Neural cell (in vitro differentiated cells): ENCODE measurements around the gene SYK. TPM values are rescaled to one million over a fixed set of nuclear protein-coding genes. Genes with fewer than 3 reads are reported as not detected.
A peak's percentile ranks its signal among the peaks of the same experiment; 100 is the strongest.

Experiments
- H2AFZ ChIP-seq: fragments of 200-600, 300-800 bp; sonication (generic), shearing (Covaris generic); 2 replicates; pipeline ENCODE4 v1.6.0; 2014; ENCODE audit warnings: low read depth, mild to moderate bottlenecking, antibody characterized with exemption, low read length, moderate library complexity
- H3F3A ChIP-seq: fragments of 200-600 bp; shearing (Covaris generic); 2 replicates; pipeline ENCODE4 v1.6.1; 2016; ENCODE audit warnings: mild to moderate bottlenecking, moderate library complexity, mixed read lengths, antibody characterized with exemption, low read length; ENCODE audit not compliant: insufficient read depth, poor library complexity, severe bottlenecking
- H3K27ac ChIP-seq: fragments of 200-600, 300-800 bp; sonication (generic), shearing (Covaris generic); 2 replicates; pipeline ENCODE4 v1.5.1; 2014; ENCODE audit warnings: mild to moderate bottlenecking, low read length, moderate library complexity
- H3K27me3 ChIP-seq: fragments of 300-800, 200-600 bp; sonication (generic), shearing (Covaris generic); 2 replicates; pipeline ENCODE4 v1.6.0; 2014; ENCODE audit warnings: mild to moderate bottlenecking, low read depth, low read length, moderate library complexity; ENCODE audit not compliant: insufficient read depth
- H3K36me3 ChIP-seq: fragments of 300-800, 200-600 bp; sonication (generic), shearing (Covaris generic); 2 replicates; pipeline ENCODE4 v1.5.1; 2014; ENCODE audit warnings: mild to moderate bottlenecking, antibody characterized with exemption, low read length, moderate library complexity; ENCODE audit not compliant: insufficient read depth
- H3K4me2 ChIP-seq: fragments of 300-800, 200-600 bp; sonication (generic), shearing (Covaris generic); 2 replicates; pipeline ENCODE4 v1.6.0; 2014; ENCODE audit warnings: mild to moderate bottlenecking, low read length
- H3K4me3 ChIP-seq: fragments of 300-800, 200-600 bp; sonication (generic), shearing (Covaris generic); 2 replicates; pipeline ENCODE4 v1.5.1; 2014; ENCODE audit warnings: mild to moderate bottlenecking, low read length, moderate library complexity
- H3K79me2 ChIP-seq: fragments of 200-600 bp; shearing (Covaris generic); replicated peaks from 2 replicates; pipeline ENCODE4 v1.6.0; 2014; ENCODE audit warnings: mild to moderate bottlenecking, low read length, moderate library complexity; ENCODE audit not compliant: insufficient read depth
- H3K9ac ChIP-seq: fragments of 300-800, 200-600 bp; sonication (generic), shearing (Covaris generic); 2 replicates; pipeline ENCODE4 v1.6.1; 2016; ENCODE audit warnings: mild to moderate bottlenecking, low read length, mixed read lengths
- H3K9me2 ChIP-seq: fragments of 200-600 bp; shearing (Covaris generic); 2 replicates; pipeline ENCODE4 v1.6.1; 2016; ENCODE audit warnings: mild to moderate bottlenecking, low read length, mixed read lengths; ENCODE audit not compliant: insufficient read depth
- H3K9me3 ChIP-seq: fragments of 200-600, 300-800 bp; sonication (generic), shearing (Covaris generic); 2 replicates; pipeline ENCODE4 v1.6.1; 2016; ENCODE audit warnings: mild to moderate bottlenecking, mixed run types, low read length, moderate library complexity, mixed read lengths
- H4K20me1 ChIP-seq: fragments of 200-600 bp; shearing (Covaris generic); 2 replicates; pipeline ENCODE4 v1.6.1; 2016; ENCODE audit warnings: mild to moderate bottlenecking, mixed run types; ENCODE audit not compliant: insufficient read depth
- CTCF ChIP-seq: fragments of 450-650 bp; IDR thresholded peaks from 2 replicates; pipeline ENCODE4 v1.5.1; 2014; ENCODE audit warnings: antibody characterized with exemption, mild to moderate bottlenecking, moderate library complexity; ENCODE audit not compliant: poor library complexity, severe bottlenecking
- EP300 ChIP-seq: fragments of 450-650 bp; conservative IDR thresholded peaks from 2 replicates; pipeline ENCODE4 v1.6.1; 2014; ENCODE audit warnings: antibody characterized with exemption, mild to moderate bottlenecking, moderate library complexity; ENCODE audit not compliant: poor library complexity, severe bottlenecking
- EZH2 ChIP-seq: fragments of 200-600, 300-800 bp; shearing (Covaris generic), sonication (generic); IDR thresholded peaks from 2 replicates; pipeline ENCODE4 v1.6.1; 2014; ENCODE audit warnings: antibody characterized with exemption, low read length, borderline replicate concordance, mild to moderate bottlenecking; ENCODE audit not compliant: insufficient read depth, poor library complexity, severe bottlenecking
- MXI1 ChIP-seq: fragments of 450-650 bp; conservative IDR thresholded peaks from 2 replicates; pipeline ENCODE4 v1.6.1; 2014; ENCODE audit warnings: antibody characterized with exemption, mild to moderate bottlenecking; ENCODE audit not compliant: poor library complexity, severe bottlenecking
- POLR2AphosphoS5 ChIP-seq: IDR thresholded peaks from 2 replicates; pipeline ENCODE4 v1.6.1; 2012
- RAD21 ChIP-seq: fragments of 450-650 bp; conservative IDR thresholded peaks from 2 replicates; pipeline ENCODE4 v1.6.1; 2014; ENCODE audit warnings: antibody characterized with exemption, mild to moderate bottlenecking, moderate library complexity
- REST ChIP-seq: IDR thresholded peaks from 2 replicates; pipeline ENCODE4 v1.6.1; 2012; ENCODE audit warnings: borderline replicate concordance
- SMC3 ChIP-seq: fragments of 450-650 bp; conservative IDR thresholded peaks from 2 replicates; pipeline ENCODE4 v1.6.1; 2014; ENCODE audit warnings: antibody characterized with exemption, mild to moderate bottlenecking, moderate library complexity; ENCODE audit not compliant: poor library complexity
- TAF1 ChIP-seq: IDR thresholded peaks from 2 replicates; pipeline ENCODE4 v1.6.1; 2012; ENCODE audit warnings: low read depth
- polyA plus RNA-seq: library from polyadenylated mRNA; depleted of rRNA; stranded (reverse); fragments of >200 nt; gene quantifications from 2 replicates; pipeline ENCODE4 v1.2.3, GENCODE V29; 2014

The SYK gene
- polyA plus RNA-seq, 1 donor from 2014 or later: not detected

DNA sequence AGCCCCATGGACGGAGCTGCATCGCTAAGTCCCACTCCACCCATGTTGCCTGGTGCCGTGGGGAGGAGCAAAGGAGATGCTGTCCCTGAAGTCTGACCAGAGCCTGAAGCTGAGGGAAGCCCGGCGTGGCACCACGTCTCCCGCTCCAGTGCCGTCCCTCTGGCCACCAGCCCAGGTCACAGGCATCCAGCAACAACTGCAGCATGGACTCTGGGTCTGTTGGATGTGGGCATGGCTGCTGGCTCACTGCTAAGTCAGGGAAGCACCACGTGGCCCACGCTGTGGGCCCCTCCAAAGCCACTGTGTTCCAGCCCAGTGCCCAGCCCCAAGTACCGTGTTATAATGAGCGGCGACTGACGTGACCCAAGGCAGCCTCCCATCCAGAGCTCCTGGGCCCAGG is 112.6 kb downstream of the SYK start:
- Histone ChIP-seq H4K20me1 (no peaks in the 10 kb centered on the region), H3K27me3 (no peaks in the 10 kb centered on the region), H3K9me3 (no peaks in the 10 kb centered on the region), H3K79me2 (no peaks in the 10 kb centered on the region), H3K36me3 (no peaks in the 10 kb centered on the region), H3K4me2 (no peak overlapping the region), H3K27ac (no peak overlapping the region), H2AFZ (no peak overlapping the region), H3F3A (no peaks in the 10 kb centered on the region), H3K4me3 (no peak overlapping the region), H3K9ac (no peak overlapping the region), H3K9me2 (no peaks in the 10 kb centered on the region)
- TF ChIP-seq MXI1 (no peak), EZH2 (no peak), POLR2AphosphoS5 (no peak), CTCF (no peak)

DNA sequence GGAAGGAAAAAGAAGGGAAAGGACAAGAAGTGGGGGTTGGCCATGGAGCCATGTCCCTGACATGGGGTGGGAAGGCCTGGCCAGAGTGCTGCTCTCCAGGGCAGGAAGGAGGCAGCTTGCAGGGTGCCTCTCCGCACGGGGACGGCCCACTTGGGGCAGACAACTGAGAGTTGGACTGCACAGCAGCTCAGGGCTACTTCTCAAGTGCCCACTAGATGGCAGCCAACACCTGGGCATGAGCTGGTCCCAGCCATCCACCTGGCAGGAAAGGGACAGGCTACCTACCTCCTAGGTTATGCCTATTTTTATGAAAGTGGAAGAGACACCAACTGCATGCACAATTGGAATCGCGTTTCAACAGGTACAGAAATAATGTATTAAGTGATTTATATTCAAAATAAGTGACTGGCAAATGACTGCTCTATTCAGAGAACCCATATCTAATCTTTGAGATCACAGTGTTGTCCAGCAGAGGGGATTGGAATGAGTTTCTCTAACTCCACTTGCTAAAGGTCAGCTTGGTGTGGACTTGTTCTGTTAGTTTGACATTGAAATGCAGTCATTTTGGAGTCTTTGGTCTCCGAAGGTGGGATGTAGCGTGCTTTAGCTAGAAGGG is 113.4 kb downstream of the SYK start:
- H3F3A ChIP-seq: no peaks in the 10 kb centered on the region
- no peak overlapping the region for H3K9ac ChIP-seq
- no peak overlapping the region for H2AFZ ChIP-seq
- H4K20me1 ChIP-seq: no peaks in the 10 kb centered on the region
- H3K27ac ChIP-seq: no peak overlapping the region
- H3K9me3 ChIP-seq: no peaks in the 10 kb centered on the region
- no peaks in the 10 kb centered on the region for H3K9me2 ChIP-seq
- no peaks in the 10 kb centered on the region for H3K27me3 ChIP-seq
- H3K36me3 ChIP-seq: no peaks in the 10 kb centered on the region
- no peak overlapping the region for H3K4me3 ChIP-seq
- TF ChIP-seq RAD21: peak; percentile 100
- TF ChIP-seq CTCF: peak; percentile 99
- TF ChIP-seq SMC3: peak; percentile 99
- no peak for TF ChIP-seq POLR2AphosphoS5
- H3K79me2 ChIP-seq: no peaks in the 10 kb centered on the region
- H3K4me2 ChIP-seq: no peak overlapping the region

- Histone ChIP-seq H3K4me3 (no peak overlapping the region), H2AFZ (no peak overlapping the region)
- no peak for TF ChIP-seq MXI1
- TF ChIP-seq EP300: no peak
- no peak for TF ChIP-seq CTCF
- TF ChIP-seq SMC3: no peak
- no peak for TF ChIP-seq POLR2AphosphoS5
- TF ChIP-seq EZH2: no peak
- no peak for TF ChIP-seq TAF1
- no peak for TF ChIP-seq REST
- no peak for TF ChIP-seq RAD21
These were observed 114.1 kb downstream of the SYK start for GRCh38 chr9:90915693-90916092.

More at GRCh38 chr9:90915693-90916092, 114.1 kb downstream of the SYK start:
- H3K9me3 ChIP-seq: no peaks in the 10 kb centered on the region
- H3K9me2 ChIP-seq: no peaks in the 10 kb centered on the region
- H3F3A ChIP-seq: no peaks in the 10 kb centered on the region
- H3K36me3 ChIP-seq: no peaks in the 10 kb centered on the region
- H3K9ac ChIP-seq: no peak overlapping the region
- no peaks in the 10 kb centered on the region for H3K27me3 ChIP-seq
- no peaks in the 10 kb centered on the region for H3K79me2 ChIP-seq
- no peak overlapping the region for H3K27ac ChIP-seq
- H3K4me2 ChIP-seq: no peak overlapping the region
- H4K20me1 ChIP-seq: no peaks in the 10 kb centered on the region
